Stimulated activated effector memory CD8-positive, alpha-beta T cell treated with anti-CD3 and anti-CD28 coated beads, Interleukin-12 subunit alpha, Interleukin-12 subunit beta, amount 100 ng/mL, for 72 hours (primary cell): Measurements from ENCODE around the gene MELK.

Source experiments
- ATAC-seq: fragments of 150-1000 bp; cut with Tn5 transposase; 2 replicates; pipeline ENCODE4 v1.10.0; 2021
- DNase-seq, 2 donors: peaks; one replicate each; pipeline ENCODE4 v3.0.0; 2021 to 2022; ENCODE audit warnings: low spot score in 2 of 2
- H3K27ac Mint-ChIP-seq: one replicate; pipeline ENCODE4 v1.8.0; 2022; ENCODE audit warnings: mild to moderate bottlenecking, mixed read lengths
- H3K36me3 Mint-ChIP-seq: one replicate; pipeline ENCODE4 v1.8.0; 2022; ENCODE audit warnings: mild to moderate bottlenecking, mixed read lengths
- H3K4me1 Mint-ChIP-seq: one replicate; pipeline ENCODE4 v1.8.0; 2022; ENCODE audit warnings: mixed read lengths
- H3K4me3 Mint-ChIP-seq: one replicate; pipeline ENCODE4 v1.8.0; 2022; ENCODE audit warnings: mild to moderate bottlenecking, mixed read lengths
- H3K9me3 Mint-ChIP-seq: one replicate; pipeline ENCODE4 v1.8.0; 2022; ENCODE audit warnings: mixed read lengths

Gene MELK

DNA sequence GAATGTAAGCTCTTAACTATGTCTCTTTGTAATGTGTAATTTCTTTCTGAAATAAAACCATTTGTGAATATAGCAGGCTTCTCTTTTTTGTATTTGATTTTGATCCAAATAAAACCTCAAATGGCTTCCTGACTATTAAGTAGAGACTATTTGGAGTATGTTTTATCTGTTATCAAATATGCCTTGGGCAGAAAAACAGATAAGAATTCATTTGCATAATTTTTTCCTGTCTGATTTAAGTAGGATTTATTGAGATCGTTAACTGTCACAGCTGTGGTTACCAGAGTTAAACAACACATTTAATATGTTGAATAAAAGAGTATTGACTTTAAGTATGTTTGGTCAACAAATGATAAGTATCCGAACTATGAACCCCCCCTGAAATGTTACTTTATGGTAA, 104.9 kb downstream of the MELK start:
- H3K4me3 Mint-ChIP-seq = no peak overlapping the region
- peaks cover 11% of the 10 kb centered on the region for H3K4me1 Mint-ChIP-seq
- peaks cover 57% of the 10 kb centered on the region for H3K36me3 Mint-ChIP-seq
- no peak for ATAC-seq
- no peaks in the 10 kb centered on the region for H3K9me3 Mint-ChIP-seq
- DNase-seq = no peak
- H3K27ac Mint-ChIP-seq = peak overlapping the region; percentile 79

DNA sequence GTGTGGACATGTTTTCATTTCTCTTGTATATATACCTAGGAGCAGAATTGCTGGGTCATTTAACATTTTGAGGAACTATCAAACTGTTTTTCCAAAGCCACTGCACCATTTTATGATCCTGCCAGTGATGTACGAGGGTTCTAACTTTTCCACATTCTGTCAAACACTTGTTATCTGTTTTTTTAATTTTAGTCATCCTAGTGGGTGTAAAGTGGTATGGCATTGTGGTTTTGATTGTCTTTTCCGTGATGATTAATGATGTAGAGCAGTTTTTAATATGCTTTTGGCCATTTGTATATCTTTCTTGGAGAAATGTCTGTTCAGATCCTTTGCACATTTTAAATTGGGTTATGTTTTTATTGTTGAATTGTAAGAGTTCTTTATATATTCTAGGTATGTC, 107.0 kb downstream of the MELK start:
- Mint-ChIP-seq H3K27ac (no peak overlapping the region), H3K36me3 (peaks cover 48% of the 10 kb centered on the region), H3K4me1 (peaks cover 11% of the 10 kb centered on the region), H3K9me3 (no peaks in the 10 kb centered on the region), H3K4me3 (no peak overlapping the region)
- DNase-seq = no peak
- no peak for ATAC-seq

DNA sequence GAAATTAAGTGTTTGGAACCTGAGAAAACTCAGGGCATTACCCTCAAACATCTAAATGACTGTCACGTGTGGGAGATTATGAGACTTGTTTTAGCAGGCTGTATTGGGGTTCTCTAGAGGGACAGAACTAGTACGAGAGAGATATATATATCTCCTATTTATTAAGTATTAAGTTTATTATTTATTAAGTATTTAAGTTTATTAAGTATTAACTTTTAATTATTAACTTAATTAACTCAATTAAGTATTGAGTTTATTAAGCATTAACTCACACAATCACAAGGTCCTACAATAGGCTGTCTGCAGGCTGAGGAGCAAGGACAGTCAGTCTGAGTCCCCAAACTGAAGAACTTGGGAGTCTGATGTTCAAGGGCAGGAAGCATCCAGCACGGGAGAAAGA, 113.8 kb downstream of the MELK start:
- DNase-seq = no peak
- Mint-ChIP-seq H3K27ac (no peak overlapping the region), H3K9me3 (no peaks in the 10 kb centered on the region), H3K4me1 (no peaks in the 10 kb centered on the region), H3K4me3 (no peak overlapping the region), H3K36me3 (no peaks in the 10 kb centered on the region)
- ATAC-seq = no peak

DNA sequence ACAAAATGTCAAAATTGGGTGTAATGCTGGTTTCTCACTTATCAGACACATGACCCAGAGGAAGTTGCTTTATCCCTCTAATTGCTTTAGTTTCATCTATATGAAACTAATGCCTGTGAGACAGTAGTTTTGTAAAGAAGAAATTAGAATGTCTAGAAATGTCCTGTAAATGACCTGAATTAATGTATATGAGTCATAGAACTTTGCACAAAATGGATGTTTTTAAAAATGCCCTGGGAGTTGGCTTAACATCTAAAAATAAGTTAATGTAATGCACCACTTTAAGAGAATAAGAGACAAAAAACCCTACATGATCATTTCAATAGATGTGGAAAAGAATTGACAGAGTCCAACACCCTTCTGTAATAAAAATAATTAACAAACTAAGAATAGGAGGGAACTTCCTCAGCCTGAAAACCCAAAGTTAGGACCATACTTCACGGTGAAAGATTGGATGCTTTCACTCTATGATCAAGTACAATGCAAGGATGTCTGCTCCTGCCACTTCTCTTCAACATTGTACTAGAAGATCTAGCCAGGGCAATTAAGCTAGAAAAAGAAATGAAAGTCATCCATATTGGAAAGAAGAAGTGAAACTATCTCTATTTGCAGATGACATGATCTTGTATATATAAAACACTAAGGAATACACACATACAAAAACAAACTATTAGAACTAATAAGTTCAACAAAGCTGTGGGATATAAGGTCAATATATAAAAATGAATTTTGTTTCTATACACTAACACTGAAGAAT, 117.9 kb downstream of the MELK start:
- ATAC-seq (no peak), DNase-seq (no peak)
- Mint-ChIP-seq H3K27ac (no peak overlapping the region), H3K36me3 (no peaks in the 10 kb centered on the region), H3K9me3 (no peaks in the 10 kb centered on the region), H3K4me3 (no peak overlapping the region), H3K4me1 (no peaks in the 10 kb centered on the region)

DNA sequence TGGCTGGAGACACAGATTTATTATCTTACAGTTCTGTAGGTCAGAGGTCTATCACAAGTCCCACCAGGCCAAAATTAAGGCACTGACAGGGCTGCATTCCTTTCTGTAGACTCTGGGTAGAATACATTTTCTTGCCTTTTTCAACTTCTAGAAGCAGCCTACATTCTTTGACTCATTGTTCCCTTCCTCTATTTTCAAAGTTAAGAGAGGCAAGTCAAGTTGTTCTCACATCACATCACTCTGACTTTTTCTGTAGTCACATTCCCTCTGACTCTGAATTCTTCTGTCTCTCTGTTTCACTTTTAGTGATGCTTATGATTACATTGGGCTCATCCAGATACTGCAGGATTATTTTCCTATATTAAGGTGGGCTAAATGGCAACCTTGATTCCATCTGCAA, 119.0 kb downstream of the MELK start:
- no peak for DNase-seq
- Mint-ChIP-seq H3K4me3 (no peak overlapping the region), H3K36me3 (no peaks in the 10 kb centered on the region), H3K4me1 (no peaks in the 10 kb centered on the region), H3K27ac (no peak overlapping the region), H3K9me3 (no peaks in the 10 kb centered on the region)
- no peak for ATAC-seq

DNA sequence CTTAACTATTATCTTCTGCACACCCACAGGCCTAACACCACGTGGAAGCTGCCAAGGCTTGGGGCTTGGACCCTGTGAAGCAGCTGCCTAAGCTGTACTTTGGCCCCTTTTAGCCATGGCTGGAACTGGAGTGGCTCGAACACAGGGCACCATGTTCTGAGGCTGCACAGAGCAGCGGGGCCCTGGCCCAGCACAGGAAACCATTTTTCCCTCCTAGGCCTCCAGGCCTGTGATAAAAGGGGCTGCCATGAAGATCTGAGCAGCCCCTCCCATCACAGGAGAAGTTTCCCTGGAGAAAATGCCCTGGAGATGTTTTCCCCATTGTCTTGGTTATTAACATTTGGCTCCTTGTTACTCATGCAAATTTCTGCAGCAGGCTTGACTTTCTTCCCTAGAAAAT, 126.3 kb downstream of the MELK start:
- H3K27ac Mint-ChIP-seq = no peak overlapping the region
- no peak for ATAC-seq

DNA sequence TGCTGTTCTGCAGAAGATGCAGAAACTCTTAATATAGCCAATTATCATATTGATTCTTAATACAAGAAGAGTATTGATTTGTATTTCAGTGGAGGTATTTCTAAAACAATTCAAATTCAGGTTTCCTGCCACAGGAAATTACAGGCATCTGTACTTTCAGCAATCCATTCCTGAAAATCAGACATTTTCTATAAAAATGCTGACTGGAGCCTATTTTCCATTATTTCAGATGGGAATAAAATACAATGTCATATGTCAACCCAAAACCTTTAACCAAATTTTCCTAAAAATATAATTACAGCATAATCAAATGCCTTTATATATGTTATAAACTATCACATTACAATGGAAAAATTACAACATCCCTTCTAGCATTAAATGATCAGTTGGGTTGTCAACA, 131.5 kb downstream of the MELK start:
- Mint-ChIP-seq H3K4me1 (no peaks in the 10 kb centered on the region), H3K9me3 (peaks cover 11% of the 10 kb centered on the region), H3K4me3 (no peak overlapping the region), H3K27ac (no peak overlapping the region), H3K36me3 (no peaks in the 10 kb centered on the region)
- ATAC-seq (no peak), DNase-seq (no peak)

More for the DNA sequence above, 126.3 kb downstream of the MELK start:
- peaks cover 16% of the 10 kb centered on the region for H3K9me3 Mint-ChIP-seq
- H3K4me3 Mint-ChIP-seq = no peak overlapping the region
- DNase-seq = no peak
- no peaks in the 10 kb centered on the region for H3K36me3 Mint-ChIP-seq
- H3K4me1 Mint-ChIP-seq = no peaks in the 10 kb centered on the region

DNA sequence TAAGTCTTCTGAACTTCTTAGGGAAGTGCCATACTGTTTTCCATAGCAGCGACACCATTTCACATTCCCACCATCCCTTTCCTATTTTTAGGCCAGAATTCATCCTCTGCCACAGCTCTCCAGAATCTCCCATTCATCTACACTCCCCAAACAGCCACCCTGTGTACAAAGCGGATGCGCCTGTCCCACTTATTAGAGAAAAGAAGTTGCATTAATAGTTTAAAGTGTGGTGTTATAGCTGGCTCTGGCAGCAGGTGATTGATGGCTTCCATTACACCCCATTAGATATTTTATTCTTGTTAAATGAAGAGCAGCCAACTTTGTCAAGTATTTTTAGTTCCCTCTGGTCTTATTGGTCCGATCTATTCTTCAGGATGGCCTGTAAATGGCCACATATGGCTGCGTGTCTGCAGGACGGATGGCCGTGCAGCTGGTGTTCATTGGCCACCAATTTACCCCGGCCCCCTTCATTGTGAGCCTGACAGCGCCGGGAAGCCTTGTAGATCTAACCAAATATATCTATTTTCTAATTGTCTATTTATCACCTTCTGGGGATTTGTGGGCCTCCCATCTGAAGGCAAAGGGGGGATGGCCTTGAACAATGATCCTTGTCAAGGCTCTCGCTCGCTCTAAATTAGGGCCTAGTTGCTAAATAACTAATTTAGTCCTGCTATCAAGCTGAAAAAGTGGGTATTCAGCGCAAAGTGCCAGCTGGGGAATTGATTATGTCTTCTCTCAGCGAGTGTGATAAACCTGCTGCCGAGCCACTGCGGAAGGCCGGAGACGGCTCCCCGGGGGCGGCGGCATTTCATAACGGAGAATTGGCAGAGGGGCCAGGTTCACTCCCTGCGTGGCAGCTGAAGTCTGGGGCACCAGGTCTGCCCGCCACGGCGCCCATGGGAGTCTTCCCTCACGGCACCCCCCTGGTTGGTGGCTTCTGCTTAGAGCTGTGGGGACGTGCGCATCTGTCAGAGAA, 141.1 kb downstream of the MELK start:
- no peak for DNase-seq
- Mint-ChIP-seq H3K9me3 (peaks cover 2% of the 10 kb centered on the region), H3K4me3 (no peak overlapping the region), H3K4me1 (no peaks in the 10 kb centered on the region), H3K36me3 (no peaks in the 10 kb centered on the region), H3K27ac (no peak overlapping the region)
- no peak for ATAC-seq

DNA sequence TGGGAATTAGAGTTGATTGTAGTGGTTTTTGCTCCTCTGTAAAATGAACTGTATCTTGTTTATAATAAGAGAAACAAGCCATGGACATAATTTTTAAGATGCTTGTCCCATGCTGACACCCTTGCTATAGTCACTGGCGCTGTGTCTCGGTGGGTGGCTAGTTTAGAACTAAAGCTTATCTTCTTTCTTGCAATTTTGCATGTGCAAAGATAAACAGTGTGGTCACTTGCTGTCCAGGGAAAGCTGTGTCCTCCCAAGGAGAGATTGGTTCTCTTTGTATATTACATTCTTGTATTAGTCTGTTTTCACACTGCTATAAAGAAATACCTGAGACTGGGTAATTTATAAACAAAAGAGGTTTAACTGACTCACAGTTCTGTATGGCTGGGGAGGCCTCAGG, 143.8 kb downstream of the MELK start:
- DNase-seq = no peak
- no peaks in the 10 kb centered on the region for H3K36me3 Mint-ChIP-seq
- no peak overlapping the region for H3K4me3 Mint-ChIP-seq
- no peak overlapping the region for H3K27ac Mint-ChIP-seq
- H3K4me1 Mint-ChIP-seq = no peaks in the 10 kb centered on the region
- peaks cover 2% of the 10 kb centered on the region for H3K9me3 Mint-ChIP-seq
- ATAC-seq = no peak

DNA sequence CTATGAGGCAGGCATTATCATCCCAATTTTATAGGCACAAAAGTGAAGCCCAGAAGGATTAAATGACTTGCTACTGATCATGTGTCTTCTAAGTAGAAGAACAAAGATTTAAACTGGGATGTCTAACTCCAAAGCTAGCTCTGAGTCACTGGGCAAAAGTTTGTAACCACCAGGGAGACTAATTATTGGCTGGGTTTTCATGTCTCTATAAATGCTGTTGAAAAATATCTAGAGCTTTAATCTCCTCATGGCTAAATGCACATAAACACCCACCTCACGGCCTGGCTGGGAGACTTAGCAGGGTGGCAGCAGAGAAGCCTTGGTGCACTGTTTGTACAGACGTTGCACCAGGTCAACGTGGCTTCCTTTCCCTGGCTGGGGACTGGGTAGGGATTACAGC, 144.6 kb downstream of the MELK start:
- Mint-ChIP-seq H3K36me3 (no peaks in the 10 kb centered on the region), H3K4me3 (no peak overlapping the region), H3K9me3 (peaks cover 2% of the 10 kb centered on the region), H3K4me1 (no peaks in the 10 kb centered on the region), H3K27ac (no peak overlapping the region)
- DNase-seq (no peak), ATAC-seq (no peak)

DNA sequence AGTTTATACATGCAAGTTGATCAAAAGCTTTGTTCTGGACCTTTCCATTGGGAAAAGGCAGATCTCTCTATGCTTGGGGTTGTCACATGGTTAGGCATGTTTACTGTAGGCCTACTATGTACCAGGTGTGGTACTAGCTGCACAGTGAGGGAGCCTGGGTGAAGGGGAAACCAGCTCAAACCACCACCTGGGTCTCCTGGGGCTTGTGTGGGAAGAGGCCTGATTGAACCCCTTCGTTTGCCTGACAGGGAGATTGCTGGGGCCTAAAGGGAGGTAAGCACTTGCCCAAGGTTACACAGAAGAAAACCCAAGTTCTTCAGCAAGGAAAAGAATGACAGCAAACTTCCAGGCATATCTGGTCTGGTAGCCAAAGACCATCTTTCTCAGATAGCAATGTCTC, 145.9 kb downstream of the MELK start:
- Mint-ChIP-seq H3K4me1 (no peaks in the 10 kb centered on the region), H3K27ac (no peak overlapping the region), H3K4me3 (no peak overlapping the region), H3K9me3 (no peaks in the 10 kb centered on the region), H3K36me3 (no peaks in the 10 kb centered on the region)
- DNase-seq = no peak
- no peak for ATAC-seq

DNA sequence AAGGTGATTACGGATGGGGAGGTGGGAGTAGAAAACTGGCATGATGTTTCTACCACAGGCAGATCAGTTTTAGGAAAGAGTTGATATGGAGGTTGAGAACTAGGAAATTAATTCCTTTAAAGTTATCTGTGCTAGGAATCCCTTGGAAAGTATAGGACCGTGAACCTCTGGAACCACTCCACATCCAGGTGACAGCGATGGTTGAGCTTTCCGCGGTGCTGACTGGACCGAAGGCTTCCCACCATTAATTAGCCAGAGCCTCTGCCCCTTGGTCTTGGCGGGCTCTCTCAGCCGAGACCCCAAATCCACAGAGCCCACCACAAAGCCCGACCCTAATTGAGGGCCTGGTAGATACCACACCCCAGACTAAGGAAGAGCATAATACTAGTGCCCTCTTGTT, 147.3 kb downstream of the MELK start:
- H3K4me1 Mint-ChIP-seq = no peaks in the 10 kb centered on the region
- H3K9me3 Mint-ChIP-seq = no peaks in the 10 kb centered on the region

DNA sequence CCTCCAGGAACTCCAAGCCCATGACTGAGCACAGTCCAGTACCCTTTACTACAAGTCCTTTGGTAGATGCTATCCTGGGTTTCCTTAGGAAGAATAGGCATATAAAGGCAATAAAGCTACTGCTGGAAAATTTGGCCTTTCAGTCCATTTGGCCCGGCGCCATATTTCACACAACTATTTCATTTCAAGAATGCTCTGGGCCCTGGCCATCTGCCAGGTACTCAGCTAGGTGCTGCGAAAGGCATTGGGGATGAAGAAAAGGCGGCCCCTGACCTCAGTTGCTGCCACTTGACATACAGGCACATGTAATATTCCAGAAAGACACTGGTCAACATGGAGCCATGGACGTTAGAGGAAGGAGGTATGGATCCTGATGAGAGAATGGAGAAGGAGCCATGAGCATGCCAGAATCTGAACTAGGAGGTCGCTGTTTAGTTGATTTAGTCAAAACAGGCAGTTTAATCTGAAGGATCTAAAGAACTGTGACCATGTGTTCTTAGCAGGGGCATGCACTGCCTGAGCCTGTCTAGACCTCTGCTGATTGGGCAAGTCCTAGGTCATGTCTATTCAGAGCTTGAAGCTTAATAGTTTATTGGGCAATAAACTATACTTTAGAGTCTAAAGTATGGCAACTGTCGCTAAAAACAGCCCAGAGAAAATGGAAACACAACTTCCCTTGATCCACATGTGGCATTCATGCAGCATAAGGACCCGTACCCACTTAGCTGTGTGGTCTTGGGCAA, 149.3 kb downstream of the MELK start:
- ATAC-seq (no peak), DNase-seq (no peak)
- no peaks in the 10 kb centered on the region for H3K4me1 Mint-ChIP-seq
- H3K9me3 Mint-ChIP-seq = no peaks in the 10 kb centered on the region
- H3K36me3 Mint-ChIP-seq = no peaks in the 10 kb centered on the region
- no peak overlapping the region for H3K27ac Mint-ChIP-seq
- no peak overlapping the region for H3K4me3 Mint-ChIP-seq

More for the DNA sequence above, 147.3 kb downstream of the MELK start:
- DNase-seq = no peak
- H3K27ac Mint-ChIP-seq = no peak overlapping the region
- H3K4me3 Mint-ChIP-seq = no peak overlapping the region
- no peak for ATAC-seq
- H3K36me3 Mint-ChIP-seq = no peaks in the 10 kb centered on the region

DNA sequence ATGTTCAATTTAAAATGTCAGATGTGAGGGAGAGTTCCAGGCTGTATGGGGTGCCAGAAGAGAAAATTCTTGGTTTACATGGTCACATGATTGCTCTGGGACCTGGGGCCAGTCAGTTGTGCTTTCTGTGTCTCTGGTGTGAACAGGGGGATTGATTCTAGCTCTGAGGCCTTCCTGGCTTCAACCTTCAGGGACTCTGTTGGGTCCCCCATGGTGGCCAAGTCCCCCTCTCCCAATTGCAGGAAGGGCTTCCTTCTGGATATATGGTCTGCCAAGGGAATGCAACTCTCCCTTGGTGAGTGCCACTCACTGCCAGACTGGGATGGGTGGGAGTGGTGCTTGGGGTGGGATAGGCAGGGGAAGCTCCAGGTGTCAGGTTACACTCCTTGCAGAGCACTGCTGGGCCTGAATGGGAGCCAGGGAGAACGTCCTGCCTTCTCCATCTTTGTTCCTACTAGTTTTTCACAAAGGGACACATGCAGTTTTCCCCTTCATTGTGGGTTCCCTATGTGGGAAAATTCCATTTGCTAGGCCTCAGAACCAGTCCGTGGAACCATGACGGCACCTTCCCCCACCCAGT, 153.2 kb downstream of the MELK start:
- H3K9me3 Mint-ChIP-seq = no peaks in the 10 kb centered on the region
- DNase-seq (no peak), ATAC-seq (no peak)
- H3K4me3 Mint-ChIP-seq = no peak overlapping the region
- no peak overlapping the region for H3K27ac Mint-ChIP-seq
- no peaks in the 10 kb centered on the region for H3K4me1 Mint-ChIP-seq
- no peaks in the 10 kb centered on the region for H3K36me3 Mint-ChIP-seq
